DOHH2 (cell line): ENCODE measurements around the gene FUT3.

Experiments used
- H3F3A ChIP-seq: fragments of 200-600 bp; sonication (generic), shearing (Covaris generic); 2 replicates; pipeline ENCODE4 v1.6.0; 2016; ENCODE audit warnings: antibody characterized with exemption, mild to moderate bottlenecking; ENCODE audit not compliant: control insufficient read depth, insufficient read depth
- H3K27ac ChIP-seq: fragments of 200-600 bp; sonication (generic); 2 replicates; pipeline ENCODE4 v1.5.1; 2014; ENCODE audit warnings: low read depth, mild to moderate bottlenecking, low read length, moderate library complexity
- H3K27me3 ChIP-seq: fragments of 200-600 bp; sonication (generic); 2 replicates; pipeline ENCODE4 v1.6.1; 2014; ENCODE audit warnings: mild to moderate bottlenecking, low read length, mixed read lengths; ENCODE audit not compliant: control insufficient read depth
- H3K36me3 ChIP-seq: fragments of 200-600 bp; sonication (generic); 2 replicates; pipeline ENCODE4 v1.6.1; 2014; ENCODE audit warnings: mild to moderate bottlenecking, low read length, moderate library complexity, mixed read lengths; ENCODE audit not compliant: control insufficient read depth
- H3K4me1 ChIP-seq: fragments of 200-600 bp; sonication (generic); 2 replicates; pipeline ENCODE4 v1.6.1; 2014; ENCODE audit warnings: mild to moderate bottlenecking, low read length, mixed read lengths; ENCODE audit not compliant: control insufficient read depth
- H3K4me2 ChIP-seq: fragments of 200-600 bp; sonication (generic); 2 replicates; pipeline ENCODE4 v1.6.0; 2014; ENCODE audit warnings: mild to moderate bottlenecking, low read length, moderate library complexity
- H3K4me3 ChIP-seq: fragments of 200-600 bp; sonication (generic); 2 replicates; pipeline ENCODE4 v1.5.1; 2014; ENCODE audit warnings: mild to moderate bottlenecking, low read length, mixed read lengths
- H3K79me2 ChIP-seq: fragments of 200-600 bp; sonication (generic); 2 replicates; pipeline ENCODE4 v1.6.1; 2014; ENCODE audit warnings: mild to moderate bottlenecking, low read length, mixed read lengths; ENCODE audit not compliant: control insufficient read depth
- H3K9me2 ChIP-seq: fragments of 200-600 bp; sonication (generic); replicated peaks from 2 replicates; pipeline ENCODE4 v1.6.1; 2014; ENCODE audit warnings: mild to moderate bottlenecking, low read length, mixed read lengths; ENCODE audit not compliant: control insufficient read depth
- H3K9me3 ChIP-seq: fragments of 200-600 bp; sonication (generic); 2 replicates; pipeline ENCODE4 v1.6.1; 2014; ENCODE audit warnings: antibody characterized with exemption, low read length, mixed read lengths; ENCODE audit not compliant: control insufficient read depth, insufficient read depth
- H4K20me1 ChIP-seq: fragments of 200-600 bp; sonication (generic); 2 replicates; pipeline ENCODE4 v1.6.0; 2014; ENCODE audit warnings: low read depth, mild to moderate bottlenecking, antibody characterized with exemption, low read length, moderate library complexity; ENCODE audit not compliant: control insufficient read depth, insufficient read depth
- CTCF ChIP-seq: fragments of 200-600 bp; sonication (generic); IDR thresholded peaks from one replicate; pipeline ENCODE4 v1.5.1; 2014; ENCODE audit warnings: antibody characterized with exemption, mild to moderate bottlenecking, low read depth, low read length; ENCODE audit not compliant: poor library complexity, severe bottlenecking
- EZH2phosphoT487 ChIP-seq: fragments of 200-600 bp; sonication (generic); IDR thresholded peaks from 2 replicates; pipeline ENCODE4 v1.6.1; 2017; ENCODE audit warnings: borderline replicate concordance, mild to moderate bottlenecking, antibody characterized with exemption, low read length, moderate library complexity, mixed read lengths

FUT3 gene

GRCh38 chr19:5808120-5808816 is 43.0 kb downstream of the FUT3 start:
- Histone ChIP-seq H3K4me2 (no peak overlapping the region), H3K4me3 (no peak overlapping the region), H3K36me3 (no peaks in the 10 kb centered on the region), H3K27ac (no peak overlapping the region), H3K27me3 (peaks cover 24% of the 10 kb centered on the region), H3F3A (no peaks in the 10 kb centered on the region), H4K20me1 (no peaks in the 10 kb centered on the region), H3K9me2 (no peaks in the 10 kb centered on the region), H3K4me1 (peaks cover 13% of the 10 kb centered on the region), H3K79me2 (no peaks in the 10 kb centered on the region), H3K9me3 (no peaks in the 10 kb centered on the region)
- TF ChIP-seq CTCF: no peak

- H3K36me3 ChIP-seq: no peaks in the 10 kb centered on the region
- H3K4me2 ChIP-seq: no peak overlapping the region
- H3K4me3 ChIP-seq: no peak overlapping the region
- peaks cover 14% of the 10 kb centered on the region for H3K4me1 ChIP-seq
- H4K20me1 ChIP-seq: no peaks in the 10 kb centered on the region
- H3K79me2 ChIP-seq: no peaks in the 10 kb centered on the region
- H3K27ac ChIP-seq: no peak overlapping the region
- no peaks in the 10 kb centered on the region for H3F3A ChIP-seq
- no peaks in the 10 kb centered on the region for H3K9me3 ChIP-seq
- no peaks in the 10 kb centered on the region for H3K9me2 ChIP-seq
- TF ChIP-seq CTCF (no peak), EZH2phosphoT487 (no peak)
- H3K27me3 ChIP-seq: peaks cover 24% of the 10 kb centered on the region
Observed at GRCh38 chr19:5806905-5807304, 44.3 kb downstream of the FUT3 start.

DNA sequence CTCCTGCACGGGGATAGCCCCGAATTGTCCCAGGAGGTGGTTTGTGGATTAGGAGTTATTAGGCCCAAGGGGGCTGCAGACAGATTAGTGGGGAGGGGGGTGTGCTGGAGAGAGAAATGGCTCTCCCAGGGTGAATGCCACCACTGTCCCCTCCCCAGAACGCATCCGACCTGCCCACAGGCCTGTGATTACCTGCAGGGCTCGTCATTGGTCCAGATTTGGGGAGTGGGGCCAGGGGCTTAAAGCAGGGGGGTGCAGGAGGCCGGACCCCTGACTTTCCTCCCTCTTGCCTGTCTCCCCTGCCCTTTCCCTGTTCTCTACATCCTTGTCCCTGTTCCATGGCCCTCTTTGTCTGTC is 45.1 kb downstream of the FUT3 start:
- H3K4me1 ChIP-seq: peaks cover 14% of the 10 kb centered on the region
- no peaks in the 10 kb centered on the region for H3K36me3 ChIP-seq
- no peaks in the 10 kb centered on the region for H4K20me1 ChIP-seq
- H3K27me3 ChIP-seq: peaks cover 24% of the 10 kb centered on the region
- H3K4me2 ChIP-seq: no peak overlapping the region
- H3K9me3 ChIP-seq: no peaks in the 10 kb centered on the region
- no peaks in the 10 kb centered on the region for H3K9me2 ChIP-seq
- no peak for TF ChIP-seq CTCF
- no peak overlapping the region for H3K4me3 ChIP-seq
- H3K27ac ChIP-seq: no peak overlapping the region
- no peaks in the 10 kb centered on the region for H3K79me2 ChIP-seq
- no peaks in the 10 kb centered on the region for H3F3A ChIP-seq
